Tibial nerve (tissue), 4 donors: ENCODE measurements around the gene SMYD1.

Source experiments
- CTCF ChIP-seq, 5 experiments: fragments of 200-600 bp in 3 of 5; fragments of 450-650 bp in 2 of 5; sonication (generic) in 3 of 5; IDR thresholded peaks; one replicate each; pipeline ENCODE4 v1.5.1; 2016 to 2019; ENCODE audit warnings: antibody characterized with exemption in 5 of 5, mild to moderate bottlenecking in 3 of 5, moderate library complexity in 2 of 5
- EP300 ChIP-seq, 2 donors: sonication (generic); formaldehyde crosslinking; IDR thresholded peaks; one replicate each; pipeline ENCODE4 v1.6.1; 2017; ENCODE audit warnings: antibody characterized with exemption in 2 of 2, mild to moderate bottlenecking in 1 of 2
- POLR2A ChIP-seq, 2 donors: fragments of 450-650 bp; IDR thresholded peaks; one replicate each; pipeline ENCODE4 v1.6.1; 2017; ENCODE audit warnings: antibody characterized with exemption in 2 of 2, mild to moderate bottlenecking in 2 of 2, moderate library complexity in 2 of 2

GRCh38 chr2:88071365-88071764 is 3.7 kb downstream of the SMYD1 start:
- TF ChIP-seq CTCF (IDR thresholded peaks at IDR 0.05) = no peak
- no peak for TF ChIP-seq POLR2A (IDR thresholded peaks at IDR 0.05)
- TF ChIP-seq EP300 (IDR thresholded peaks at IDR 0.05) = no peak
